Umbilical cord (tissue), 2 donors: ENCODE measurements around the gene CCNQ. TPM values are rescaled to one million over a fixed set of nuclear protein-coding genes. Genes with fewer than 3 reads are reported as not detected.

Experiments used
- DNase-seq: peaks from one replicate; pipeline ENCODE4 v3.0.0-alpha.2; 2015; ENCODE audit warnings: low spot score
- total RNA-seq: library from RNA; depleted of rRNA; stranded (reverse); fragments of >200 nt; gene quantifications from one replicate; pipeline ENCODE4 v1.2.3, GENCODE V29; 2014; ENCODE audit warnings: low replicate concordance; ENCODE audit not compliant: insufficient read depth

Gene CCNQ
- total RNA-seq, 1 donor from 2014 or later, result 23.8 TPM

GRCh38 chrX:153539171-153539978 is 59.6 kb downstream of the CCNQ start:
- DNase-seq, result peak; percentile 53

- no peak for DNase-seq
Observed at GRCh38 chrX:153538424-153538823, 60.5 kb downstream of the CCNQ start.

Other genes with a start within 250 kb of the CCNQ start
- gene PNMA6E, start 197.8 kb downstream of the CCNQ start, total RNA-seq, result not detected
- 5.1 TPM for gene ZFP92, start 187.7 kb downstream of the CCNQ start, total RNA-seq
- 0.72 TPM for gene TREX2, start 153.1 kb downstream of the CCNQ start, total RNA-seq
- 24.1 TPM for gene HAUS7, start 128.6 kb downstream of the CCNQ start, total RNA-seq
- gene BGN, start 104.2 kb downstream of the CCNQ start, total RNA-seq, result 90.8 TPM
- 0.48 TPM for gene ATP2B3, start 81.5 kb downstream of the CCNQ start, total RNA-seq
- gene DUSP9, start 48.1 kb upstream of the CCNQ start, total RNA-seq, result 6.3 TPM
- 24.1 TPM for gene PNCK, start 74.7 kb upstream of the CCNQ start, total RNA-seq
- 27.0 TPM for gene SLC6A8, start 88.8 kb upstream of the CCNQ start, total RNA-seq
- 58.5 TPM for gene BCAP31, start 125.2 kb upstream of the CCNQ start, total RNA-seq
- gene ABCD1, start 125.7 kb upstream of the CCNQ start, total RNA-seq, result 15.6 TPM
- gene PLXNB3, start 165.1 kb upstream of the CCNQ start, total RNA-seq, result 23.6 TPM
- gene SRPK3, start 181.9 kb upstream of the CCNQ start, total RNA-seq, result not detected
- 17.1 TPM for gene IDH3G, start 195.2 kb upstream of the CCNQ start, total RNA-seq
- gene SSR4, start 195.5 kb upstream of the CCNQ start, total RNA-seq, result 135 TPM
- 7.7 TPM for gene PDZD4, start 231.4 kb upstream of the CCNQ start, total RNA-seq